GM12891 (cell line): Measurements from ENCODE around the gene NDEL1.

Experiments
- DNase-seq: peaks from one replicate; pipeline ENCODE4 v3.0.0; 2011; ENCODE audit warnings: low spot score; ENCODE audit not compliant: insufficient read length
- FAIRE-seq: peaks from 2 replicates; lab custom pipeline; 2011; peaks lifted over from hg19 to GRCh38; lab: Jason Lieb, UNC
- PAX5 ChIP-seq: IDR thresholded peaks from 2 replicates; pipeline ENCODE4 v1.6.1; 2011; ENCODE audit warnings: low read length, moderate library complexity, mild to moderate bottlenecking; ENCODE audit not compliant: insufficient read depth, severe bottlenecking
- POLR2A ChIP-seq: IDR thresholded peaks from 2 replicates; pipeline ENCODE4 v1.6.1; 2011; ENCODE audit warnings: low read depth, low read length, control low read depth
- POLR2AphosphoS5 ChIP-seq: IDR thresholded peaks from 2 replicates; pipeline ENCODE4 v1.6.1; 2011; ENCODE audit warnings: low read depth, low read length, control low read depth
- POU2F2 ChIP-seq: IDR thresholded peaks from 2 replicates; pipeline ENCODE4 v1.6.1; 2011; ENCODE audit warnings: low read depth, mild to moderate bottlenecking, control low read depth, low read length, moderate library complexity
- SPI1 ChIP-seq: IDR thresholded peaks from 2 replicates; pipeline ENCODE4 v1.6.1; 2011; ENCODE audit warnings: low read depth, low read length, control low read depth
- TAF1 ChIP-seq: IDR thresholded peaks from 2 replicates; pipeline ENCODE4 v1.6.1; 2011; ENCODE audit warnings: low read depth, low read length, control low read depth

The NDEL1 gene

DNA sequence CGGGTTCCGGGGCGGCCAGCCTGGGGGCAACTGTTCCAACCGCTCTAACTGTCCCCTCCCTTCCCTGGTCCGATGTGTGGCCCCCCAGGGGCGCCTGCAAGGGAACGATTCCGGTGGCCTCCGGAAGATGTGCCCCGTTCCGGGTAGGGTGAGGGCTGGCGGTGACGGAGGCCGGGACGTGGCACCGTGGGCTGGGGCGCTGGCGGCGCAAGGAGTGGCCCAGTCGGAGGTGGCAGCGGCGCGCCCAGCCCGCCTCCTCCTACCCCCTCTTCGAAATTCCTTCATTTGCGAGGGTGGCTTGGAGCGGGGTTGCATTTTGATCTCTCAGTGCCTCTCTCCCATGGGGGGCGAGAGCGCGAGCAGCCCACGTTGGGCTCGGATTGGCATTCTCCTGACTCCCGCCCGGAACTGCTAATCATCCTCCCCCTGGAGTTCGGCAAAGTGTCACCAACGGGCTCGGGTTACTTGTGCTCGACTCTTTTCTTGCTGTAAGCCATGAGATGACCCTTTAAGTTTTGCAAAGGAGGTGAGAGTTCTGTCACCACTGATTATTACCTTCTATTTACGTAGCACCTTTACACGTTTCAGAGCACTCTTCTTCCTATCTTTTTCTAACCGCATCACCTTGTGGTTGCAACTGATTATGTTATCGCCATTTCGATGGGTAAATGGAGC lies 622 bp downstream of the NDEL1 start:
- FAIRE-seq (peak; percentile 76), DNase-seq (peak; percentile 25)
- no peak for TF ChIP-seq POLR2A
- TF ChIP-seq POLR2AphosphoS5: no peak
- no peak for TF ChIP-seq SPI1
- TF ChIP-seq PAX5: no peak
- no peak for TF ChIP-seq POU2F2
- no peak for TF ChIP-seq TAF1

- FAIRE-seq (no peak), DNase-seq (no peak)
- TF ChIP-seq POLR2A (no peak), TAF1 (no peak), POLR2AphosphoS5 (no peak)
Measured at GRCh38 chr17:8436844-8437171, 1.1 kb downstream of the NDEL1 start.

DNA sequence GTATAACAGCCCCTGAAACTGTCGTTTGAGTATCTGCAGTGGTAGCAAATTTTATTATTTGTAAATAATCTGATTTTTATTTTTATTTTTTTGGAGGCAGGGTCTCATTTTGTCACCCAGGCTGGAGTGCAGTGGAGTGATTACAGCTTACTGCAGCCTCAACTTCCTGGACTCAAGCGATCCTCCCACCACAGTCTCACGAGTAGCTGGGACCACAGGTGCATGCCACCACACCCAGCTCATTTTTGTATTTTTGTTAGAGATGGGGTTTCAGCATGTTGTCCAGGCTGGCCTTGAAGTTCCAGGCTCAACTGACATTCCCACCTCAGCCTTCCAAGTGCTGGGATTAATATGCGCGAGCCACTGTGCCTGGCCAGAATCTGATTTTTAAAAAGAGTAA lies 2.8 kb downstream of the NDEL1 start:
- FAIRE-seq (no peak), DNase-seq (no peak)
- TF ChIP-seq POLR2AphosphoS5 (no peak), TAF1 (no peak), POLR2A (no peak), POU2F2 (no peak)

DNA sequence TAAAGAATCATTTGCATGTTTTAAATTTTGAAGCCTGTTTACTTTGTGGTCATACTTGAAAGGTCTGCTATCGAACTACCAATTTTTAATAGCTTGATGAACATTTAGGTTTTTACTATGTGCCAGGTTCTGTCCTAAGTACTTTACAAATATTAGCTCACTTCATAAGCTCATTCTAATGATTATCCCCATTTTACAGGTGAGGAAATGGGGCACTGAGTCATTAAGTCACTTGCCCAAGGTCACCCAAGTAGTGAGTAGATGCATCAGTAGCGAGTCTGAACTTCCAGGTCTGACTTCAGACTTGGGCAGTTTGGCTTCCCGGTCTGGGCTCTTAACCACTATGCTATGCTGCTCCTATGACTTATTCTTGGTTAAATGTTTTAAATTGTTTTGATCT lies 4.0 kb downstream of the NDEL1 start:
- TF ChIP-seq POLR2A (no peak), POLR2AphosphoS5 (no peak), POU2F2 (no peak), SPI1 (no peak), TAF1 (no peak), PAX5 (no peak)
- no peak for FAIRE-seq
- DNase-seq: no peak

GRCh38 chr17:8441690-8442089 lies 6.0 kb downstream of the NDEL1 start:
- TF ChIP-seq SPI1 (no peak), POLR2A (no peak), TAF1 (no peak), POU2F2 (no peak), POLR2AphosphoS5 (no peak), PAX5 (no peak)
- FAIRE-seq: no peak
- DNase-seq: no peak

DNA sequence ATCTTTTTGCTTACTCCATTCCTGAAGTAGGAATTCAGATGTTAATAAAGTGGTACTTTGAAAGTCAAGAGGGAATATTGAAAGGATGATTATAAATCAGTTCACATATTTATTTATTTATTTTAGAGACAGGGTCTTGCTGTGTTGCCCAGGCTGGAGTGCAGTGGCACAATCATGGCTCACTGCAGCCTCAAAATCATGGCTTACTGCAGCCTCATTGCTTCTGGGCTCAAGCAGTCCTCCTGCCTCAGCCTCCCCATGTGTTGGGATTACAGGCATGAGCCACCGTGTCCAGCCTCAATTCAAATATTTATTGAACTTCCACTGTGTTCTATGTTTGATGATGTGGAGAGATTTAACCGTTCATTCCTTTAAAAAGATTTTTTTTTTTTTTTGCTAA lies 6.6 kb downstream of the NDEL1 start:
- FAIRE-seq: no peak
- TF ChIP-seq TAF1 (no peak), POLR2AphosphoS5 (no peak), POLR2A (no peak), POU2F2 (no peak), PAX5 (no peak), SPI1 (no peak)
- no peak for DNase-seq

DNA sequence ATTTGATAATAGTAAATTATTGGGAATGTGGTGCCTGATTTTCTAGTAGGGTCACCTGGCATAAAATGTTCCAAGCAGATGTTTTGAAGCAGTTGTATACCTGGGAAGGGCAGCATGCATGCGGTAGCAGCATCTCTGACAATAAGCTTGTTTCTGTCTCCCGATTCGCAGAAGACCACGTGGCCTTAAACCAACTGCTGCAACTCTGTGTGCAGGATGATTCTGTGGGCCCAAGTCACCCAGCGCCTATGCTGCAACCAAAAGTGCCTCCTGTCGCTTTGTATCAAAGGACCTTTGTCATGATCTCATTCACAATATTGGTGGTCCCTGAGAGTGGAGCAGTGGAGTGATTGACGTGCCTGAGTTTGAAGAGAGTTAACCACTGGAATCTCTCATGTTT lies 8.1 kb downstream of the NDEL1 start:
- TF ChIP-seq TAF1 (no peak), POLR2AphosphoS5 (no peak), POLR2A (no peak), SPI1 (no peak), PAX5 (no peak), POU2F2 (no peak)
- DNase-seq (no peak), FAIRE-seq (no peak)

GRCh38 chr17:8444494-8444893 lies 8.8 kb downstream of the NDEL1 start:
- TF ChIP-seq SPI1 (no peak), TAF1 (no peak), POLR2A (no peak), POU2F2 (no peak), POLR2AphosphoS5 (no peak), PAX5 (no peak)
- DNase-seq (no peak), FAIRE-seq (no peak)

DNA sequence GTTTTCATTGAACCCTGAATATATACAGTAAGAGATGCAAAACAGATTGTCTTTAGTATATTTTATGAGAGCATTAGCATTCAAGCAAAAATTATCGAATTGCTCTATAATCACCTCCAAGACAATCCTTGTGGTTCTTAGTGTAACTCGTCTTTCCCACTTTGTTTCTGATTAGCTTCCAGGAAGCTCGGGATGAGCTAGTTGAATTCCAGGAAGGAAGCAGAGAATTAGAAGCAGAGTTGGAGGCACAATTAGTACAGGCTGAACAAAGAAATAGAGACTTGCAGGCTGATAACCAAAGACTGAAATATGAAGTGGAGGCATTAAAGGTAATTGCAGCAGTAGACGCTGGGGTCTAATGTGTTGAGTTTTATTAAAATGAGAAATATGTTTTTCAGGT lies 9.9 kb downstream of the NDEL1 start:
- no peak for DNase-seq
- no peak for FAIRE-seq
- TF ChIP-seq TAF1 (no peak), SPI1 (no peak), PAX5 (no peak), POLR2A (no peak), POLR2AphosphoS5 (no peak), POU2F2 (no peak)

DNA sequence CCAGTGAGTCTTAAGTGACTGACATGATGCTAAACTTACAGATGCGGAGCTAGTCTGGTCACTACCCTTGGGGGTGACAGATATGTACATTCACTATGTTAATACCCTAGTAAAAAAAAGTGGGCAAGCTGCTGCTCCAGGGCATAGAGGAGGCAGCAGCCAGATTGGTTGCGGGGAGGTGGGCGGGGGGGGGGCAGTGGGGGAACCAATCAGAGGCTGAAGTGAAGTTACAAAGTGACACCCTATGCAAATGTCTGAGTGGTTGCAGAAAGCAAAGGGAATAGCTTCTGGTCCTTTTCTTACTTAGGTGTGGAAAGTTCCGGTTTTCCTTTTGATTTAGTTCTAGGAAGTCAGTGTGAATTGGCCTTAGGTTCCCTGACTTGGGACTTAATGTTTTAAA lies 12.1 kb downstream of the NDEL1 start:
- FAIRE-seq (no peak), DNase-seq (no peak)
- TF ChIP-seq POU2F2 (no peak), SPI1 (no peak), POLR2AphosphoS5 (no peak), PAX5 (no peak), POLR2A (no peak)

GRCh38 chr17:8448310-8448709 lies 12.6 kb downstream of the NDEL1 start:
- no peak for TF ChIP-seq PAX5
- no peak for TF ChIP-seq POLR2AphosphoS5
- no peak for TF ChIP-seq POLR2A
- TF ChIP-seq POU2F2: no peak
- no peak for TF ChIP-seq TAF1
- TF ChIP-seq SPI1: no peak
- no peak for DNase-seq
- FAIRE-seq: no peak
